GM10266 (cell line): ENCODE results near the gene ZDHHC24.

Experiments used
- DNase-seq: peaks from one replicate; pipeline ENCODE4 v3.0.0; 2012; ENCODE audit errors: extremely low spot score
- TF ChIP-seq, protein P1 (sequence below): IDR thresholded peaks from 2 replicates; pipeline ENCODE4 v1.5.1; 2012; ENCODE audit warnings: mild to moderate bottlenecking, low read depth; ENCODE audit not compliant: control insufficient read depth, insufficient read depth; ENCODE audit errors: missing control alignments

The ZDHHC24 gene

DNA sequence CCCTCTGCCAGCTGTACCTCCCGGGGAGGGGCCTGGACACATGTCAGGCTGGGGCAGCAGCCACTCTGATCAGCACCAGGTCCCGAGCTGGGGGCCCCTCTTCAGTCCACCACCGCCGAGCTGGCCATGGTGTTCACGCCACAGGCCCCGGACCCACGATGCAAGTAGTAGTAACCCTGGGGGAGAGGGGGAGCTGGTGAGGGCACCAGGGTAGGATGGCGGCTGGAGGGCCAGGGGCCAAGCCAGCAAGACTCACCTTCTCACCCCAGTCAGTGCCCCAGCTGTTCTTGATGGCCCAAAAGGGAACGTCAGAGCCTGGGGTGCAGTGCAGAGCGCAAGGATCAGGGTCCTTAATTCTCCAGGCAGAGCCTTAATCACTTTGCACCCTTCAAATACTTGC is 18.0 kb upstream of the ZDHHC24 start:
- TF ChIP-seq, protein P1, sequence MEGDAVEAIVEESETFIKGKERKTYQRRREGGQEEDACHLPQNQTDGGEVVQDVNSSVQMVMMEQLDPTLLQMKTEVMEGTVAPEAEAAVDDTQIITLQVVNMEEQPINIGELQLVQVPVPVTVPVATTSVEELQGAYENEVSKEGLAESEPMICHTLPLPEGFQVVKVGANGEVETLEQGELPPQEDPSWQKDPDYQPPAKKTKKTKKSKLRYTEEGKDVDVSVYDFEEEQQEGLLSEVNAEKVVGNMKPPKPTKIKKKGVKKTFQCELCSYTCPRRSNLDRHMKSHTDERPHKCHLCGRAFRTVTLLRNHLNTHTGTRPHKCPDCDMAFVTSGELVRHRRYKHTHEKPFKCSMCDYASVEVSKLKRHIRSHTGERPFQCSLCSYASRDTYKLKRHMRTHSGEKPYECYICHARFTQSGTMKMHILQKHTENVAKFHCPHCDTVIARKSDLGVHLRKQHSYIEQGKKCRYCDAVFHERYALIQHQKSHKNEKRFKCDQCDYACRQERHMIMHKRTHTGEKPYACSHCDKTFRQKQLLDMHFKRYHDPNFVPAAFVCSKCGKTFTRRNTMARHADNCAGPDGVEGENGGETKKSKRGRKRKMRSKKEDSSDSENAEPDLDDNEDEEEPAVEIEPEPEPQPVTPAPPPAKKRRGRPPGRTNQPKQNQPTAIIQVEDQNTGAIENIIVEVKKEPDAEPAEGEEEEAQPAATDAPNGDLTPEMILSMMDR, result no peak
- DNase-seq, result no peak

DNA sequence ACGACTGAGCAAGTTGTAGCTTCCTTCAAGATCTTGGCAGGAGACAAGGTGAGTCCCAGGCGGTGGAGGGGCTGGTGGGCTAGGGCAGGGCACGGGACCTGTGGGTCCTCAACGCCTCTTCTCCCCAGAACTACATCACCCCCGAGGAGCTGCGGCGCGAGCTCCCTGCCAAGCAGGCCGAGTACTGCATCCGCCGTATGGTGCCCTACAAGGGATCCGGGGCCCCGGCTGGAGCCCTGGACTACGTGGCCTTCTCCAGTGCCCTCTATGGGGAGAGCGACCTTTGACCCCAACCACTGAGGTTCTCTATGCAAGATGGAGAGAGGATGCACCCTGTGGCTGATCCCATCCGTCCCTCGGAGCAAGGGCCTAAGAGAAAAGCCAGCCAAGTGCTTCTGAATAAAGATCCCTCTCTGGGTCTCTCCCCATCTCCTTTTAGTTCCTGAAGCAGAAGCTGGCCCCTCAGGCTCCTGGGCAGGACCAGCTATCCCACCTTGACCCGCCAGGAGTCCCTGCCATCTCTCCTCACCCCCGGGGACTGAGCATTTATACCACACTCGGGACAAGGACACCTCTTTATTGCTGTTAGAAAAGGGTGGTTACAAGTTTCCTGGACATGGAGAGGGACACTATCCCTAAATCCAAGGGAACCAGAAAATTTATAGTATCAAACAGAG is 17.2 kb upstream of the ZDHHC24 start:
- TF ChIP-seq, protein P1, result no peak
- no peak for DNase-seq

DNA sequence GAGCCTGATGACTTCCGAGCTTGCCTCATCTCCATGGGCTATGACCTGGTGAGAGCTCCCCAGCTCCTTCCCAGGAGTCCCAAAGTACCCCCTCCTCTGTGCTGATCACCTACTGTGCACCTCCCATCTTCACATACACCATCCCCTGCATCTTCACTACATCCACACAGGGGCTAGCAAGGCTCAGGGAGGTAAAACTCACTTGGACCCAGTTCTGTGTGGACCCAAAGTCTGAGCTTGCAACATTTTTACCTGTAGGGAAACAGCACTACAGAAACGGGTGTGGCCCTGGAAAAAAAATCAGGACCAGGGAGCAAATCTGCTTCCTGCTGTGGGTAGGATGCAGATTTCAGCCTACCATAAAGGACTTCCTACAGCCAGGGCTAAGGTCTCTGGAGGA is 16.4 kb upstream of the ZDHHC24 start:
- TF ChIP-seq, protein P1, result no peak

DNA sequence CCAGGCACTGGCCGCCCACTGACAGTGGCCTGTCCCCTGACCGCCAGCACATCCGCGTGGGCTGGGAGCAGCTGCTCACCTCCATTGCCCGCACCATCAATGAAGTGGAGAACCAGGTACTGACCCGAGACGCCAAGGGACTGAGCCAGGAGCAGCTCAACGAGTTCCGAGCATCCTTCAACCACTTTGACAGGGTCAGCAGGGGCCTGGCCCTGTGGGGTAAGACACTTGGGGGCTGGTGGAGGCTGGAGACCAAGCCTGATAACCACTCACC is 16.1 kb upstream of the ZDHHC24 start:
- TF ChIP-seq, protein P1, result no peak
- no peak for DNase-seq

More for the DNA sequence above, 16.4 kb upstream of the ZDHHC24 start:
- DNase-seq, result no peak

DNA sequence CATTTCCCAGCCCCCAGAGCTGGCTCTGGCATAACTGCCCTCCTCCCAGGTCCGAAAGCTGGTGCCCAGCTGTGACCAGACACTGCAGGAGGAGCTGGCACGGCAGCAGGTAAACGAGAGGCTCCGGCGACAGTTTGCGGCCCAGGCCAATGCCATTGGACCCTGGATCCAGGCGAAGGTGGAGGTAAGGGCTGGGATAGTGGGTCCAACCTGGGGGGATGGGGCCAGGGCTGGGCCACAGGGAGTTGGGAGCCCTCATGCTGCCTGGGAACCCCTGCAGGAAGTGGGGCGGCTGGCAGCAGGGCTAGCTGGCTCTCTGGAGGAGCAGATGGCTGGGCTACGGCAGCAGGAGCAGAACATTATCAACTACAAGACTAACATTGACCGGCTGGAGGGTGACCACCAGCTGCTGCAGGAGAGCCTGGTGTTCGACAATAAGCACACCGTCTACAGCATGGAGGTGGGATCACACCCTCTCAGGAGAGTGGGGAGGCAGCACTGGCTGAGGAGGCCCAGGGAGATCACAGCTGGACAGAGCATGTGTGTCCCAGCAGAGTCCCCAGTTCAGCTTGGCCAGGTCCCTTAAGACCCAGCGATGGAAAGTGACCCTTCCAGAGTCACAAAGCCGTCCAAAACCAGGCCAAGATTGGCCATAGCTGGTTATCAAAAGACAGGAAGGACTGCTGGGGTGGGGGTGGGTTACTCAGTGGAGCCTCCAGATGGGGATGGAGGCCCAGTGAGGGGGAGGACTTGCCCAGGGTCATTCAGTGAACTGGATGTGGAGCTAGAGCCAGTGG is 15.5 kb upstream of the ZDHHC24 start:
- TF ChIP-seq, protein P1, result no peak
- DNase-seq, result no peak

DNA sequence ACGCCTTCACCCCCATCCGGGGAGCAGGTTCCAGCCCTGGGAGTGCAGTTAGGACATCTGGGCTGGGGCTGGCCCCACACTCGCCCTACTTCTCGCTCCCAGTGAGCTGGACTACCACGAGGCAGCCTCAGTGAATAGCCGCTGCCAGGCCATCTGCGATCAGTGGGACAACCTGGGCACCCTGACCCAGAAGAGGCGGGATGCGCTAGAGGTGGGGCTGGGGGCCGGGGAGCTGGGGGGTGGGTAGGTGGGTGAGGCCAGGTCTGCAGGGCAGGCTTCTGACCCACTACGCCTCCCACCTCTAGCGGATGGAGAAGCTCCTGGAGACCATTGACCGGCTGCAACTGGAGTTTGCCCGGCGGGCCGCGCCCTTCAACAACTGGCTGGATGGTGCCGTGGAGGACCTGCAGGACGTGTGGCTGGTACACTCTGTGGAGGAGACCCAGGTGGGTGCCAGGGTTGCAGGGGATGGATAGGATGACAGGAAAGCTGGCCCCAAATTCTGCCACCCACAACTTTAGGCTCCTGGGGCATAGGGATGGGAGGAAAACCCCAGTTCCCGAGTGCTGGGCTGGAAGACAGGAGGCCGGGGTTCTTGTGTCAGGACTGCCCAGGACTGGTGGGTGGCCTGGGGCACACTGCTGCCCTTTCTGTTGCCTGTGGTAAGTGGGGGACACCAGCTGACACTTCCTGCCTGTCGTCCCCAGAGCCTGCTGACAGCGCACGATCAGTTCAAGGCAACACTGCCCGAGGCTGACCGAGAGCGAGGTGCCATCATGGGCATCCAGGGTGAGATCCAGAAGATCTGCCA is 14.2 kb upstream of the ZDHHC24 start:
- TF ChIP-seq, protein P1, result no peak

More for the DNA sequence above, 14.2 kb upstream of the ZDHHC24 start:
- no peak for DNase-seq
